Liver (tissue), 9 donors: Measurements from ENCODE around the gene TNS4. TPM values are rescaled to one million over a fixed set of nuclear protein-coding genes. Genes with fewer than 3 reads are reported as not detected.

Experiments
- DNase-seq: peaks from one replicate; pipeline ENCODE4 v3.0.0-alpha.2; 2017; ENCODE audit warnings: low spot score
- H3K27ac ChIP-seq, 2 donors: one replicate each; pipeline ENCODE4 v1.7.0; 2013; ENCODE audit warnings: inconsistent platforms in 2 of 2, low read length in 2 of 2, control low read depth in 1 of 2, low read depth in 1 of 2, mild to moderate bottlenecking in 1 of 2
- H3K27me3 ChIP-seq, 4 donors: one replicate each; pipeline versions ENCODE4 v1.6.1 to v1.7.0; 2013; ENCODE audit warnings: low read length in 3 of 4, inconsistent platforms in 1 of 4, mild to moderate bottlenecking in 1 of 4, moderate library complexity in 1 of 4; ENCODE audit not compliant: control insufficient read depth in 4 of 4, insufficient read depth in 4 of 4
- H3K36me3 ChIP-seq, 4 donors: one replicate each; pipeline versions ENCODE4 v1.6.1 to v1.7.0; 2013; ENCODE audit warnings: low read length in 3 of 4, mild to moderate bottlenecking in 3 of 4, low read depth in 1 of 4, moderate library complexity in 1 of 4; ENCODE audit not compliant: control insufficient read depth in 4 of 4, insufficient read depth in 3 of 4
- H3K4me1 ChIP-seq, 4 donors: one replicate each; pipeline versions ENCODE4 v1.6.1 to v1.7.0; 2013; ENCODE audit warnings: low read length in 3 of 4, mild to moderate bottlenecking in 3 of 4, moderate library complexity in 1 of 4; ENCODE audit not compliant: control insufficient read depth in 4 of 4, insufficient read depth in 4 of 4
- H3K4me3 ChIP-seq, 3 donors: one replicate each; pipeline versions ENCODE4 v1.6.1 to v1.7.0; 2013; ENCODE audit warnings: low read length in 3 of 3, control low read depth in 1 of 3, low read depth in 1 of 3, mild to moderate bottlenecking in 1 of 3
- H3K9ac ChIP-seq, 2 donors: one replicate each; pipeline ENCODE4 v1.7.0; 2013; ENCODE audit warnings: low read length in 2 of 2, mild to moderate bottlenecking in 2 of 2, moderate library complexity in 2 of 2, control low read depth in 1 of 2, low read depth in 1 of 2
- H3K9me3 ChIP-seq, 4 donors: one replicate each; pipeline versions ENCODE4 v1.6.1 to v1.7.0; 2013; ENCODE audit warnings: low read length in 3 of 4; ENCODE audit not compliant: control insufficient read depth in 4 of 4
- ATF3 ChIP-seq: IDR thresholded peaks from 2 replicates; pipeline ENCODE4 v1.6.1; 2016; ENCODE audit warnings: antibody characterized with exemption
- CTCF ChIP-seq: fragments of 150-350 bp; IDR thresholded peaks from 2 replicates; pipeline ENCODE4 v1.5.1; 2017; ENCODE audit warnings: improper control_type of control experiment, low read depth, low read length; ENCODE audit not compliant: missing input control
- EGR1 ChIP-seq, 2 donors: IDR thresholded peaks; 2 replicates each; pipeline ENCODE4 v1.6.1; 2016 to 2018; ENCODE audit warnings: antibody characterized with exemption in 2 of 2, low read depth in 2 of 2
- GABPA ChIP-seq, 2 donors: IDR thresholded peaks in 1 of 2; conservative IDR thresholded peaks in 1 of 2; 2 replicates each; pipeline ENCODE4 v1.6.1; 2016; ENCODE audit warnings: antibody characterized with exemption in 2 of 2, mild to moderate bottlenecking in 1 of 2, moderate library complexity in 1 of 2
- HNF4A ChIP-seq, 2 donors: conservative IDR thresholded peaks; 2 replicates each; pipeline ENCODE4 v1.6.1; 2016; ENCODE audit warnings: antibody characterized with exemption in 2 of 2, mild to moderate bottlenecking in 2 of 2
- HNF4G ChIP-seq: IDR thresholded peaks from 2 replicates; pipeline ENCODE4 v1.6.1; 2016; ENCODE audit warnings: antibody characterized with exemption
- JUND ChIP-seq, 2 donors: IDR thresholded peaks; 2 replicates each; pipeline ENCODE4 v1.6.1; 2016; ENCODE audit warnings: antibody characterized with exemption in 2 of 2
- MAX ChIP-seq: IDR thresholded peaks from 2 replicates; pipeline ENCODE4 v1.6.1; 2016; ENCODE audit warnings: antibody characterized with exemption
- RAD21 ChIP-seq, 2 donors: IDR thresholded peaks; 2 replicates each; pipeline ENCODE4 v1.6.1; 2016; ENCODE audit warnings: antibody characterized with exemption in 2 of 2, mild to moderate bottlenecking in 2 of 2
- REST ChIP-seq: IDR thresholded peaks from 2 replicates; pipeline ENCODE4 v1.6.1; 2016; ENCODE audit warnings: antibody characterized with exemption, mild to moderate bottlenecking
- RXRA ChIP-seq, 2 donors: IDR thresholded peaks; 2 replicates each; pipeline ENCODE4 v1.6.1; 2017 to 2018; ENCODE audit warnings: antibody characterized with exemption in 2 of 2, mild to moderate bottlenecking in 1 of 2
- SP1 ChIP-seq: IDR thresholded peaks from 2 replicates; pipeline ENCODE4 v1.6.1; 2018; ENCODE audit warnings: antibody characterized with exemption, mild to moderate bottlenecking
- WGBS: extraction: QIAGEN DNeasy Blood & Tissue Kit; methylation state at CpG from one replicate; pipeline ENCODE4 v1.1.7; 2013; 5-methylcytosine and 5-hydroxymethylcytosine counted together
- polyA plus RNA-seq, 2 donors: library from polyadenylated mRNA; stranded (reverse) in 1 of 2; unstranded in 1 of 2; fragments of 200-250 nt in 1 of 2; fragments of >200 nt in 1 of 2; fragmentation: Nextera tagmentation in 1 of 2; extraction: Ambion mirVana in 1 of 2; gene quantifications; one replicate each; pipeline versions ENCODE4 v1.2.1 to v1.2.3, GENCODE V29; 2013 to 2015
- total RNA-seq, 2 donors: library from RNA; depleted of rRNA; stranded (reverse); fragments of >200 nt; gene quantifications; one replicate each; pipeline ENCODE4 v1.2.3, GENCODE V29; 2014
- donor health status: healthy.
- donor health status: healthy.
- donor health status: healthy.
- donor health status: healthy.
- donor health status: healthy.

Gene TNS4
- total and polyA plus RNA-seq, 4 donors, result 0.08 TPM; not detected in 3

GRCh38 chr17:40477796-40478195 lies 23.6 kb downstream of the TNS4 start:
- H3K27ac ChIP-seq, result no peak overlapping the region

More at GRCh38 chr17:40477796-40478195, 23.6 kb downstream of the TNS4 start:
- Histone ChIP-seq H3K9me3 (no peaks in the 10 kb centered on the region), H3K9ac (no peak overlapping the region), H3K36me3 (no peaks in the 10 kb centered on the region), H3K27me3 (no peaks in the 10 kb centered on the region), H3K4me1 (peaks cover 0 to 35% (median 23%) of the 10 kb centered on the region in 4 donors), H3K4me3 (no peak overlapping the region)
- TF ChIP-seq RXRA (IDR thresholded peaks at IDR 0.05), result no peak
- no peak for TF ChIP-seq REST
- no peak for TF ChIP-seq HNF4G
- TF ChIP-seq RAD21 (IDR thresholded peaks at IDR 0.05), result no peak
- no peak for TF ChIP-seq JUND (IDR thresholded peaks at IDR 0.05)
- no peak for TF ChIP-seq SP1
- TF ChIP-seq EGR1 (IDR thresholded peaks at IDR 0.05; ENCODE audit: low read depth in 2 of 2), result no peak
- TF ChIP-seq HNF4A (conservative IDR thresholded peaks at IDR 0.05), result no peak
- no peak for TF ChIP-seq CTCF
- TF ChIP-seq MAX, result no peak
- TF ChIP-seq GABPA (IDR thresholded peaks at IDR 0.05 in 1 of 2, conservative IDR thresholded peaks at IDR 0.05 in 1 of 2), result no peak
- TF ChIP-seq ATF3, result no peak
- 94% methylated on average over 1 of the region's 1 CpG for WGBS
- no peak for DNase-seq
